ENCODE measurements around the gene GOLGA5. TPM values are rescaled to one million over a fixed set of nuclear protein-coding genes. Genes with fewer than 3 reads are reported as not detected.
"Not testable (repeated sequence)": the region's sequence is repeated elsewhere in the genome, so short reads cannot be mapped to it uniquely, and the experiment has no call there.

Gene GOLGA5
- total and polyA plus RNA-seq, 2 of the 8 experiments (the other 6 are each of a cell fraction or from before 2014, with no cell fraction given): 13.0 to 25.4 TPM

- H3K79me2 ChIP-seq (ENCODE audit: control insufficient read depth in 1 of 2, insufficient read depth in 2 of 2, low read length in 2 of 2); H3K27ac ChIP-seq (ENCODE audit: low read depth, low read length); DNase-seq (ENCODE audit: low read depth in 1 of 2, low spot score in 2 of 2); FAIRE-seq; H3K36me3 ChIP-seq (ENCODE audit: control insufficient read depth in 2 of 4, insufficient read depth in 4 of 4, low read length in 3 of 4); H3K23me2 ChIP-seq (ENCODE audit: low read depth, low read length); H3K14ac ChIP-seq (ENCODE audit: insufficient read length); H2BK12ac ChIP-seq (ENCODE audit: low read depth, low read length); H3K4ac ChIP-seq (replicated peaks; ENCODE audit: insufficient read length, low read depth, low read length); H3K79me1 ChIP-seq (ENCODE audit: low read depth, low read length); H3K18ac ChIP-seq (ENCODE audit: extremely low read depth, low read length); H3K23ac ChIP-seq (ENCODE audit: insufficient read length); H3K27me3 ChIP-seq (replicated peaks in 1 of 4; ENCODE audit: control insufficient read depth in 3 of 4, extremely low read depth in 1 of 4, insufficient read depth in 3 of 4, low read length in 3 of 4); H3K4me1 ChIP-seq (replicated peaks in 1 of 4; ENCODE audit: control insufficient read depth in 3 of 4, insufficient read depth in 4 of 4, low read length in 3 of 4); H2AFZ ChIP-seq (ENCODE audit: low read length); H2BK5ac ChIP-seq (ENCODE audit: low read depth, low read length); H2BK20ac ChIP-seq (ENCODE audit: low read length); H4K8ac ChIP-seq (ENCODE audit: extremely low read depth, insufficient read depth, low read length); H2BK15ac ChIP-seq (ENCODE audit: low read length); H2AK5ac ChIP-seq (ENCODE audit: low read depth, low read length); H4K5ac ChIP-seq (ENCODE audit: insufficient read length, low read depth, low read length); H3K4me2 ChIP-seq (ENCODE audit: insufficient read depth in 1 of 2, low read depth in 2 of 2, low read length in 2 of 2); H4K91ac ChIP-seq (replicated peaks; ENCODE audit: insufficient read length, low read length); H2BK120ac ChIP-seq (replicated peaks; ENCODE audit: low read depth, low read length); H3K4me3 ChIP-seq (ENCODE audit: extremely low read depth in 1 of 4, insufficient read depth in 2 of 4, low read depth in 3 of 4, low read length in 4 of 4); H4K20me1 ChIP-seq (replicated peaks in 1 of 2; ENCODE audit: control insufficient read depth in 1 of 2, insufficient read depth in 2 of 2, low read length in 2 of 2); H3K9ac ChIP-seq (replicated peaks in 1 of 4; ENCODE audit: extremely low read depth in 1 of 4, low read depth in 3 of 4, low read length in 3 of 4); POLR2A ChIA-PET (ENCODE audit: partially characterized antibody); H3K56ac ChIP-seq (replicated peaks; ENCODE audit: insufficient read length, low read depth, low read length): not testable (repeated sequence)
- H3K9me3 ChIP-seq (ENCODE audit: insufficient read depth in 2 of 2, low read depth in 1 of 2, low read length in 1 of 2): peaks cover 5 to 11% of the 10 kb centered on the region in 2 experiments; a peak in 3 of 4 replicates
- CTCF ChIA-PET (ENCODE audit: partially characterized antibody): interaction anchor here (0.6 to 1.6 kb wide), 2 partner anchors 9 to 366 kb away, joined by 3 read pairs; no protein-coding TSS in a partner anchor
- WGBS, 2 experiments (ENCODE audit: extremely low coverage in 1 of 2, insufficient coverage in 1 of 2, insufficient read length in 1 of 2, insufficient replicate concordance in 2 of 2, low coverage in 1 of 2, low lambda C conversion rate in 2 of 2, missing lambda C conversion rate in 1 of 2): 89% methylated on average over 8 of the region's 8 CpGs; no CpG with 5 or more reads in 1 of the 2 experiments
Measured at GRCh38 chr14:92853136-92853535, 59.0 kb downstream of the GOLGA5 start.
